ENCODE data around the gene NCOA1.
"Not testable (repeated sequence)": the region's sequence is repeated elsewhere in the genome, so short reads cannot be mapped to it uniquely, and the experiment has no call there.

The NCOA1 gene

DNA sequence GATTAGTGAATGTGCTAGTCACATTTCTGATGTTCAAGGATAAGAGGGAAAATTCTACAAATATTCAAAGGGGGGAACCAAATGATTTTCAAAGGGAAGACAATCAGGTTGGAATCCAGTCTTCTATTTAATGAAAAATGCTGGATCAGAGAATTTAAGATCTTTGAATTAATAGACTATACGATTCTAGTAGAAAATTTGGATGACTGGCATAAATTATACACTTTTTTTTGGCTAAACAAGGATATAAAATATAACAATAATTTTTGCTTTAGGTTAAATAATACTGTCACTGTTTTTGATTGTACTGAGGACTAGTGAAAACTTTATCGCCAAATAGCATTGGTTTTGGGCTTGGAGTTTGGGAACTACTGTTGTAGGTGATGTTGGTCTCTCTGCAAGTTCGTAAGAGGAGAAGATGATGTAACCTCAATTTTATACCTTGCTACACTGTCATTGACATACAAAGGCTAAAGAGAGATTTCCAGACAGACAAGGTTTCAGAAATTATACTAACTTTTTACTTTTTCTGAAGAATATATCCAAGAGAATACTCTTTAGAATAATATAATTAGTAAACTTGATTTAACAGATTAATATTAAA is 51.3 kb downstream of the NCOA1 start:
- H3K4me3 ChIP-seq (replicated peaks; ENCODE audit: low read depth, low read length): no peak overlapping the region
- DNase-seq (ENCODE audit: extremely low read depth, low read depth): no peak
- TF ChIP-seq CTCF (IDR thresholded peaks at IDR 0.05; ENCODE audit: low read depth, low read length, missing control alignments): no peak

DNA sequence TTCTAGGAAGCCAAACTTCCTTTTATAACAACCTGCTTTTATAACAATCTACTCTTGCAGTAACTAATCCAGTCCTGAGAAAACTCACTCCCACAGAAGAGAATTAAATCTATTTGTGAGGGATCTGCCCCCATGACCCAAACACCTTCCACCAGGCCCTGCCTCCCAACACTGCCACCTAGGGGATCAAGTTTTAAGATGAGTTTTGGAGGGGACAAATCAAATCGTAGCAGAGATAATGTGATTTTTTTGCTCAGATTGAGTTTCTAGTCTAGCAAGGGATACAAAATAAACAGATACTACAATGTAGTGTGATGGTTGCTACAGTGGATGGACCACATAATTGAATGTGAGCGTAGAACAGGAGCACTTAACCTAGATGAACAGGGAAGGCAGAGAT is 52.2 kb downstream of the NCOA1 start:
- H3K4me3 ChIP-seq (replicated peaks; ENCODE audit: low read depth, low read length): no peak overlapping the region
- TF ChIP-seq CTCF (IDR thresholded peaks at IDR 0.05; ENCODE audit: low read depth, low read length, missing control alignments): peak; percentile 31
- no peak for DNase-seq (ENCODE audit: extremely low read depth, low read depth)

GRCh38 chr2:24544456-24545115 is 53.5 kb downstream of the NCOA1 start:
- no peak overlapping the region for H3K4me3 ChIP-seq (replicated peaks; ENCODE audit: low read depth, low read length)
- DNase-seq (ENCODE audit: extremely low read depth, low read depth): no peak
- TF ChIP-seq CTCF (IDR thresholded peaks at IDR 0.05; ENCODE audit: low read depth, low read length, missing control alignments): no peak

DNA sequence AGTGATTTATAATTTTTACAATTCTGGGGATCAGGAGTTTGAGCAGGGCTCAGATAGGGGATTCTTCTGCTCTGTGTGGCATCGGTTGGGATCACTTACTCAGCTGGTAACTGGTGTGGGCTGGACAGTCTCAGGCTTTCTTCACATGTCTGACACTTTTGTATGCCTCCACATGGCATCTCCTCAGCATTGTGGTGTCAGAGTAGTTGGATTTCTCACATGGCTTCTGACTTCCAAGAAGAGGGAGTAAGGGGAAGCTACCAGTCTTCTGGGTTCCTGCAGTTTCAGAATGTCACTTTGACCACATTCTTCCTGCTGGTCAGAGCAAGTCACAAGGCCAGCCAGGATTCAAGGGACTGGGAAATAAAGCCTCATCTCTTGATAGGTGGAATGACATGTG is 55.6 kb downstream of the NCOA1 start:
- TF ChIP-seq CTCF (IDR thresholded peaks at IDR 0.05; ENCODE audit: low read depth, low read length, missing control alignments): no peak
- H3K4me3 ChIP-seq (replicated peaks; ENCODE audit: low read depth, low read length): no peak overlapping the region
- no peak for DNase-seq (ENCODE audit: extremely low read depth, low read depth)

DNA sequence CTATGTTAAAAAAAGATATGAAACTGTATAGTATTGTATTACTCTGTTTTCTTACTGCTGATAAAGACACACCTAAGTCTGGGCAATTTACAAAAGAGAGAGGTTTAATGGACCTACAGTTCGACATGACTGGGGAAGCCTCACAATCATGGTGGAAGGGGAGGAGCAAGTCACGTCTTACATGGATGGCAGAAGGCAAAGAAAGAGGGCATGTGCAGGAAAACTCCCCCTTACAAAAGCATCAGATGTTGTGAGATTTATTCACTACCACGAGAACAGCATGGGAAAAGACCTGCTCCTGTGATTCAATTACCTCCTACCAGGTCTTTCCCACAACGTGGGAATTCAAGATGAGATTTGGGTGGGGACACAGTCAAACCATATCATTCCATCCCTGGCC is 57.0 kb downstream of the NCOA1 start:
- no peak for TF ChIP-seq CTCF (IDR thresholded peaks at IDR 0.05; ENCODE audit: low read depth, low read length, missing control alignments)
- DNase-seq (ENCODE audit: extremely low read depth, low read depth): no peak
- no peak overlapping the region for H3K4me3 ChIP-seq (replicated peaks; ENCODE audit: low read depth, low read length)

GRCh38 chr2:24550301-24550700 is 59.2 kb downstream of the NCOA1 start:
- not testable (repeated sequence) for DNase-seq (ENCODE audit: extremely low read depth, low read depth)

GRCh38 chr2:24551016-24551415 is 60.0 kb downstream of the NCOA1 start:
- no peak for DNase-seq (ENCODE audit: extremely low read depth, low read depth)
- TF ChIP-seq CTCF (IDR thresholded peaks at IDR 0.05; ENCODE audit: low read depth, low read length, missing control alignments): no peak
- H3K4me3 ChIP-seq (replicated peaks; ENCODE audit: low read depth, low read length): no peak overlapping the region

More at GRCh38 chr2:24550301-24550700, 59.2 kb downstream of the NCOA1 start:
- H3K4me3 ChIP-seq (replicated peaks; ENCODE audit: low read depth, low read length): not testable (repeated sequence)
